Left lung (tissue), 10 donors: ENCODE results near the gene CENPA. TPM values are rescaled to one million over a fixed set of nuclear protein-coding genes. Genes with fewer than 3 reads are reported as not detected.

Source experiments
- ATAC-seq: fragments of 200-7000 bp; cut with Tn5 transposase; one replicate; pipeline ENCODE4 v1.9.1; 2020; ENCODE audit warnings: moderate library complexity
- DNase-seq, 4 donors: peaks; one replicate each; pipeline ENCODE4 v3.0.0-alpha.2; 2013 to 2020
- H3K27ac ChIP-seq, 2 donors: fragments of 200-600 bp; sonication (generic) in 1 of 2; one replicate each; pipeline versions ENCODE4 v1.5.0 to v1.8.0; 2020 to 2021
- H3K27me3 ChIP-seq, 2 donors: fragments of 200-600 bp; sonication (generic) in 1 of 2; one replicate each; pipeline versions ENCODE4 v1.5.0 to v1.8.0; 2020 to 2021
- H3K36me3 ChIP-seq, 2 donors: fragments of 200-600 bp; sonication (generic) in 1 of 2; one replicate each; pipeline versions ENCODE4 v1.5.0 to v1.8.0; 2020 to 2021
- H3K4me1 ChIP-seq, 2 donors: fragments of 200-600 bp; one replicate each; pipeline ENCODE4 v1.8.0; 2021
- H3K4me3 ChIP-seq, 2 donors: fragments of 200-600 bp; sonication (generic) in 1 of 2; one replicate each; pipeline versions ENCODE4 v1.5.0 to v1.8.0; 2020 to 2021; ENCODE audit warnings: mild to moderate bottlenecking in 1 of 2
- H3K9me3 ChIP-seq, 2 donors: fragments of 200-600 bp; sonication (generic) in 1 of 2; one replicate each; pipeline versions ENCODE4 v1.5.0 to v1.8.0; 2020 to 2021
- CTCF ChIP-seq, 2 donors: fragments of 200-600 bp; sonication (generic) in 1 of 2; IDR thresholded peaks; one replicate each; pipeline versions ENCODE4 v1.5.0 to v1.8.0; 2021; ENCODE audit warnings: antibody characterized with exemption in 2 of 2
- intact Hi-C, 2 donors: fragments of 100-400 bp; cut with DNase I; formaldehyde crosslinking; loops; one replicate each; pipeline versions ENCODE4 v1.11.2 to v1.14.2; 2022
- polyA plus RNA-seq, 6 donors: library from polyadenylated mRNA; unstranded; fragments of 120-200 nt; gene quantifications; one replicate each; pipeline ENCODE4 v1.2.1, GENCODE V29; 2013; ENCODE audit not compliant: insufficient read length in 6 of 6
- total RNA-seq, 2 donors: library from RNA; stranded (reverse); fragmentation: NEBNext Ultra II Directional; extraction: Animal tissue kit (Norgen Biotek cat#: 25700); gene quantifications; one replicate each; pipeline ENCODE4 v1.2.1, GENCODE V29; 2021
- donor health status: DM: no; HTN: yes; CAD: no.
- donor health status: DM: no; HTN: no; CAD: no.

The CENPA gene
- total and polyA plus RNA-seq, 8 donors = 0.99 to 27.0 (median 12.5) TPM

GRCh38 chr2:26782876-26783704 lies 2.8 kb upstream of the CENPA start:
- Histone ChIP-seq H3K4me3 (no peak overlapping the region), H3K27ac (no peak overlapping the region), H3K4me1 (peaks cover 6 to 22% of the 10 kb centered on the region in 2 donors), H3K27me3 (peaks cover 0 to 6% of the 10 kb centered on the region in 2 donors), H3K36me3 (peaks cover 0 to 39% of the 10 kb centered on the region in 2 donors), H3K9me3 (no peaks in the 10 kb centered on the region)
- ATAC-seq (no peak), DNase-seq (no peak)
- no peak for TF ChIP-seq CTCF (IDR thresholded peaks at IDR 0.05)
- intact Hi-C loops = no loop called here

GRCh38 chr2:26784570-26785234 lies 1.2 kb upstream of the CENPA start:
- intact Hi-C loops = no loop called here
- no peak overlapping the region for H3K27ac ChIP-seq

GRCh38 chr2:26786207-26787028 lies 562 bp downstream of the CENPA start:
- Histone ChIP-seq H3K27ac (no peak overlapping the region), H3K9me3 (no peaks in the 10 kb centered on the region), H3K36me3 (peaks cover 0 to 6% of the 10 kb centered on the region in 2 donors), H3K27me3 (peaks cover 0 to 6% of the 10 kb centered on the region in 2 donors), H3K4me1 (peaks cover 6 to 22% of the 10 kb centered on the region in 2 donors), H3K4me3 (peak overlapping the region; percentile 88 to 90)
- TF ChIP-seq CTCF (IDR thresholded peaks at IDR 0.05) = no peak
- peak in 1 of 4 donors; percentile 90 for DNase-seq
- intact Hi-C loops = no loop called here
- ATAC-seq = peak; percentile 9

More at GRCh38 chr2:26784570-26785234, 1.2 kb upstream of the CENPA start:
- Histone ChIP-seq H3K27me3 (peaks cover 0 to 6% of the 10 kb centered on the region in 2 donors), H3K9me3 (no peaks in the 10 kb centered on the region), H3K4me3 (peak overlapping the region in 1 of 2 donors; percentile 88), H3K4me1 (peaks cover 6 to 22% of the 10 kb centered on the region in 2 donors), H3K36me3 (peaks cover 0 to 23% of the 10 kb centered on the region in 2 donors)
- DNase-seq (no peak), ATAC-seq (no peak)
- no peak for TF ChIP-seq CTCF (IDR thresholded peaks at IDR 0.05)

- peaks cover 0 to 12% of the 10 kb centered on the region in 2 donors for H3K36me3 ChIP-seq
- H3K4me3 ChIP-seq = no peak overlapping the region
- H3K27ac ChIP-seq = no peak overlapping the region
- H3K9me3 ChIP-seq = no peaks in the 10 kb centered on the region
- H3K4me1 ChIP-seq = no peaks in the 10 kb centered on the region
- ATAC-seq = no peak
- no peaks in the 10 kb centered on the region for H3K27me3 ChIP-seq
- no peak for DNase-seq
- intact Hi-C loops = no loop called here
- TF ChIP-seq CTCF (IDR thresholded peaks at IDR 0.05) = no peak
Measured at GRCh38 chr2:26792720-26793119, 6.9 kb downstream of the CENPA start.
